DND-41 (cell line): ENCODE results near the gene L3MBTL4.
"Not testable (repeated sequence)": the region's sequence is repeated elsewhere in the genome, so short reads cannot be mapped to it uniquely, and the experiment has no call there.

ENCODE experiments used
- ATAC-seq: fragments of 200-7000 bp; cut with Tn5 transposase; 3 replicates; pipeline ENCODE4 v1.9.1; 2021; ENCODE audit warnings: low read depth; ENCODE audit not compliant: insufficient read depth
- DNase-seq: peaks from one replicate; pipeline ENCODE4 v3.0.0-alpha.2; 2020
- H2AFZ ChIP-seq: 2 replicates; pipeline ENCODE4 v1.6.0; 2012; ENCODE audit warnings: low read depth, low read length
- H3K27ac ChIP-seq: 2 replicates; pipeline ENCODE4 v1.5.1; 2012; ENCODE audit warnings: low read length, inconsistent platforms
- H3K27me3 ChIP-seq: fragments of 200-600 bp; sonication (generic); 2 replicates; pipeline ENCODE4 v1.6.0; 2012; ENCODE audit warnings: low read length, mild to moderate bottlenecking, inconsistent platforms; ENCODE audit not compliant: insufficient read depth, poor library complexity
- H3K36me3 ChIP-seq: 2 replicates; pipeline ENCODE4 v1.5.1; 2012; ENCODE audit warnings: low read length, inconsistent platforms; ENCODE audit not compliant: insufficient read depth
- H3K4me1 ChIP-seq: 2 replicates; pipeline ENCODE4 v1.5.1; 2012; ENCODE audit warnings: mild to moderate bottlenecking, low read length; ENCODE audit not compliant: insufficient read depth
- H3K4me2 ChIP-seq: 2 replicates; pipeline ENCODE4 v1.6.0; 2012; ENCODE audit warnings: mild to moderate bottlenecking, moderate library complexity, low read length, inconsistent platforms; ENCODE audit not compliant: insufficient read depth
- H3K4me3 ChIP-seq, 2 experiments: fragments of 200-600 bp in 1 of 2; shearing (Covaris generic) in 1 of 2; 2 replicates each; pipeline ENCODE4 v1.5.1; 2012 to 2016; ENCODE audit warnings: inconsistent platforms in 2 of 2, low read length in 2 of 2, mild to moderate bottlenecking in 2 of 2, low read depth in 1 of 2, moderate library complexity in 1 of 2
- H3K79me2 ChIP-seq: 2 replicates; pipeline ENCODE4 v1.6.0; 2012; ENCODE audit warnings: low read length, inconsistent platforms; ENCODE audit not compliant: insufficient read depth
- H3K9ac ChIP-seq: 2 replicates; pipeline ENCODE4 v1.6.0; 2012; ENCODE audit warnings: low read depth, mild to moderate bottlenecking, inconsistent platforms, low read length, moderate library complexity
- H3K9me3 ChIP-seq: 2 replicates; pipeline ENCODE4 v1.5.1; 2012; ENCODE audit warnings: low read length, moderate library complexity, mild to moderate bottlenecking, inconsistent platforms; ENCODE audit not compliant: insufficient read depth, severe bottlenecking
- H4K20me1 ChIP-seq: 2 replicates; pipeline ENCODE4 v1.6.0; 2012; ENCODE audit warnings: low read length; ENCODE audit not compliant: insufficient read depth
- EZH2 ChIP-seq: IDR thresholded peaks from 3 replicates; pipeline ENCODE4 v1.6.1; 2012; ENCODE audit warnings: borderline replicate concordance, low read depth, mild to moderate bottlenecking, moderate library complexity, low read length, inconsistent platforms; ENCODE audit not compliant: severe bottlenecking
- TF ChIP-seq, protein P1 (sequence below): IDR thresholded peaks from 2 replicates; pipeline ENCODE4 v1.5.1; 2012; ENCODE audit warnings: borderline replicate concordance, low read length, moderate library complexity, mild to moderate bottlenecking; ENCODE audit not compliant: poor library complexity, severe bottlenecking; ENCODE audit errors: extremely low read depth

The L3MBTL4 gene

DNA sequence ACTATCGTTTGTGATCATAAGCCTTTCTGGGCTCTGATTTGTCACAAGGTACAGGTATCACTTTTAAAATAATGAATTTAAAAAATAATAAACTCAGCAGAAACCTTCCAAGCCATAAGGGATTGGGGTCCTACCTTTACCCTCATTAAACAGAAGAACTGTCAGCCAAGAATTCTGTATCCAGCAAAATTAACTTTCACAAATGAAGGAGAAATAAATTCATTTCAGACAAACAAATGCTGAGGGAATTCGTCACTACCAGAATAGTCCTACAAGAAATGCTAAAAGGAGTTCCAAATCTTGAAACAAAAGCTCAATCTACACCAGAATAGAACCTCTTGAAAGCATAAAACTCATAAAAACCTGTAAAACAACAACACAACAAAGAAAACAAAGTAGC is 25.7 kb downstream of the L3MBTL4 start:
- H4K20me1 ChIP-seq = no peaks in the 10 kb centered on the region
- DNase-seq = no peak
- H3K4me3 ChIP-seq = no peak overlapping the region
- H3K4me1 ChIP-seq = no peaks in the 10 kb centered on the region
- no peak for TF ChIP-seq EZH2
- TF ChIP-seq, protein P1, sequence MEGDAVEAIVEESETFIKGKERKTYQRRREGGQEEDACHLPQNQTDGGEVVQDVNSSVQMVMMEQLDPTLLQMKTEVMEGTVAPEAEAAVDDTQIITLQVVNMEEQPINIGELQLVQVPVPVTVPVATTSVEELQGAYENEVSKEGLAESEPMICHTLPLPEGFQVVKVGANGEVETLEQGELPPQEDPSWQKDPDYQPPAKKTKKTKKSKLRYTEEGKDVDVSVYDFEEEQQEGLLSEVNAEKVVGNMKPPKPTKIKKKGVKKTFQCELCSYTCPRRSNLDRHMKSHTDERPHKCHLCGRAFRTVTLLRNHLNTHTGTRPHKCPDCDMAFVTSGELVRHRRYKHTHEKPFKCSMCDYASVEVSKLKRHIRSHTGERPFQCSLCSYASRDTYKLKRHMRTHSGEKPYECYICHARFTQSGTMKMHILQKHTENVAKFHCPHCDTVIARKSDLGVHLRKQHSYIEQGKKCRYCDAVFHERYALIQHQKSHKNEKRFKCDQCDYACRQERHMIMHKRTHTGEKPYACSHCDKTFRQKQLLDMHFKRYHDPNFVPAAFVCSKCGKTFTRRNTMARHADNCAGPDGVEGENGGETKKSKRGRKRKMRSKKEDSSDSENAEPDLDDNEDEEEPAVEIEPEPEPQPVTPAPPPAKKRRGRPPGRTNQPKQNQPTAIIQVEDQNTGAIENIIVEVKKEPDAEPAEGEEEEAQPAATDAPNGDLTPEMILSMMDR = no peak
- no peak for ATAC-seq
- H3K36me3 ChIP-seq = no peaks in the 10 kb centered on the region
- H3K27me3 ChIP-seq = no peaks in the 10 kb centered on the region
- H3K27ac ChIP-seq = no peak overlapping the region
- no peak overlapping the region for H3K9ac ChIP-seq
- H3K79me2 ChIP-seq = no peaks in the 10 kb centered on the region
- no peak overlapping the region for H3K4me2 ChIP-seq
- no peaks in the 10 kb centered on the region for H3K9me3 ChIP-seq
- H2AFZ ChIP-seq = no peak overlapping the region

DNA sequence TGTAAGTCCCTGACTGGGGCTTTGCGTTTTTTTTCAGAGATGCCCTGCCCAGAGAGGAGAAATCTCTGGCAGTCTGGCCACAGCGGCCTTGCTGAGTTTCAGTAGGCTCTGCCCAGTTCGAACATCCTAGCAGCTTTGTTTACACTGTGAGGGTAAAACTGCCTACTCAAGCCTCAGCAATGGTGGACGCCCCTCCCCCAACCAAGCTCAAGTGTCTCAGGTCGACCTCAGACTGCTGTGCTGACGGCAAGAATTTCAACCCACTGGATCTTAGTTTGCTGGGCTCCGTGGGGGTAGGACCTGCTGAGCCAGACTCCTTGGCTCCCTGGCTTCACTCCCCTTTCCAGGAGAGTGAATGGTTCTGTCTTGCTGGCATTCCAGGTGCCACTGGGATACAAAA is 31.7 kb downstream of the L3MBTL4 start:
- Histone ChIP-seq H3K4me2 (no peak overlapping the region), H2AFZ (no peak overlapping the region), H3K4me1 (no peaks in the 10 kb centered on the region), H3K9me3 (no peaks in the 10 kb centered on the region), H3K4me3 (no peak overlapping the region), H3K27ac (no peak overlapping the region), H3K79me2 (no peaks in the 10 kb centered on the region), H3K9ac (no peak overlapping the region), H4K20me1 (no peaks in the 10 kb centered on the region), H3K36me3 (no peaks in the 10 kb centered on the region), H3K27me3 (no peaks in the 10 kb centered on the region)
- TF ChIP-seq, protein P1 = no peak
- TF ChIP-seq EZH2 = no peak
- no peak for ATAC-seq
- no peak for DNase-seq

DNA sequence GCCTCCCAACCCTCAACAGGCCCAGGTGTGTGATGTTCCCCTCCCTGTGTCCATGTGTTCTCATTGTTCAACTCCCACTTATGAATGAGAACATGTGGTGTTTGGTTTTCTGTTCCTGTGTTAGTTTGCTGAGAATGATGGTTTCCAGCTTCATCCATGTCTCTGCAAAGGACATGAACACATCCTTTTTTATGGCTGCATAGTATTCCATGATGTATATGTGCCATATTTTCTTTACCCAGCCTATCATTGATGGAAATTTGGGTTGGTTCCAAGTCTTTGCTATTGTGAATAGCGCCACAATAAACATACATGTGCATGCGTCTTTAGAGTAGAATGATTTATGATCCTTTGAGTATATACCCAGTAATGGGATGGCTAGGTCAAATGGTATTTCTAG is 37.2 kb downstream of the L3MBTL4 start:
- H3K9me3 ChIP-seq, DNase-seq, H3K4me2 ChIP-seq, H4K20me1 ChIP-seq, H3K79me2 ChIP-seq, H3K4me3 ChIP-seq, H2AFZ ChIP-seq, H3K36me3 ChIP-seq, H3K27ac ChIP-seq, H3K27me3 ChIP-seq, ATAC-seq, H3K9ac ChIP-seq, H3K4me1 ChIP-seq: not testable (repeated sequence)

DNA sequence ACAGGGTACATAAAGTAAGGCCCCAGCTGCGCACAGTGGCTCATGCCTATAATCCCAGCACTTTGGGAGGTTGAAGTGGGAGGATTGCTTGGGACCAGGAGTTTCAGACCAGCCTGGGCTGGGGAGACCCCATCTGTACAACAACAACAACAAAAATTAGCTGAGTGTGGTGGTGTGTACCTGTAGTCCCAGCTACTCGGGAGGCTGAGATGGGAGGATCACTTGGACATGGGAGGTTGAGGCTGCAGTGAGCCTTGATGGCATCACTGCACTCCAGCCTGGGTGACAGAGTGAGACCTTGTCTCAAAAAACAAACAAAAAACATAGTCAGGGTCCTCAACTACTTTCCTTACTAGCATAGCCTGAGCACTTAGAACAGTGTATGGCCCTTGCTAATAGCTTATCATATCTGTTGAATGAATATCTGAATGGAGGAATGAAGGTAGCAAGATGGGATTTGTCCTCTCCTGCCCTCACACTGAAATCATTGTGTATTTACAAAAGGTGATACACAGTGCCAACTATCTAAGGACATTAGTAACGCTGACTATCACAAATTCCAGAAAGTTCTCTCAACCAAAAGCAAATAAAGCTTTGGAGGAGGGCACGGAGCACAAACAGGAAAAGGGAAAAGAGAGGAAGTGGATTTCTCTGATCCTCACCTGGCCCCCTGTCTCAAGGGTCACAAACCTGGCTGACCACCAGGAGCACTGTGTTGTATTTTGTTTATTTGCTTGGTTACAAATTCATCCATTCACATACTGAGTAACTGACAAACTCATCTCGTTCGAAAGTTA is 38.1 kb downstream of the L3MBTL4 start:
- Histone ChIP-seq H3K27ac (no peak overlapping the region), H3K79me2 (no peaks in the 10 kb centered on the region), H4K20me1 (no peaks in the 10 kb centered on the region), H3K9me3 (no peaks in the 10 kb centered on the region), H3K9ac (no peak overlapping the region), H3K4me1 (no peaks in the 10 kb centered on the region), H3K4me3 (no peak overlapping the region), H3K36me3 (no peaks in the 10 kb centered on the region), H3K27me3 (no peaks in the 10 kb centered on the region), H3K4me2 (no peak overlapping the region), H2AFZ (no peak overlapping the region)
- ATAC-seq (no peak), DNase-seq (no peak)
- TF ChIP-seq, protein P1 = no peak
- TF ChIP-seq EZH2 = no peak
